NB4 (cell line): ENCODE data around the gene RNASE13.

Source experiments
- DNase-seq: peaks from one replicate; pipeline ENCODE4 v3.0.0; 2010; ENCODE audit warnings: low read depth
- H3K4me3 ChIP-seq: one replicate; pipeline ENCODE4 v1.5.1; 2011; ENCODE audit warnings: mild to moderate bottlenecking, low read depth, low read length, moderate library complexity
- CTCF ChIP-seq: IDR thresholded peaks from one replicate; pipeline ENCODE4 v1.5.1; 2012; ENCODE audit warnings: low read depth, low read length
- MAX ChIP-seq: IDR thresholded peaks from 2 replicates; pipeline ENCODE4 v1.6.1; 2011; ENCODE audit warnings: low read depth, low read length
- MYC ChIP-seq: IDR thresholded peaks from 2 replicates; pipeline ENCODE4 v1.6.1; 2011; ENCODE audit warnings: low read depth, low read length
- POLR2A ChIP-seq: IDR thresholded peaks from 2 replicates; pipeline ENCODE4 v1.6.1; 2011; ENCODE audit warnings: mild to moderate bottlenecking; ENCODE audit not compliant: insufficient read length; ENCODE audit errors: extremely low read depth

The RNASE13 gene

GRCh38 chr14:21060614-21061346 is 26.2 kb upstream of the RNASE13 start:
- no peak for DNase-seq
- no peak overlapping the region for H3K4me3 ChIP-seq
- no peak for TF ChIP-seq CTCF
- TF ChIP-seq POLR2A, result no peak
- TF ChIP-seq MYC, result no peak
- TF ChIP-seq MAX, result no peak

- DNase-seq, result no peak
- TF ChIP-seq MAX (no peak), POLR2A (no peak), CTCF (no peak), MYC (no peak)
- no peak overlapping the region for H3K4me3 ChIP-seq
Observed at GRCh38 chr14:21059842-21060613, 25.4 kb upstream of the RNASE13 start.

GRCh38 chr14:21058903-21059302 is 24.3 kb upstream of the RNASE13 start:
- no peak overlapping the region for H3K4me3 ChIP-seq
- no peak for DNase-seq
- TF ChIP-seq POLR2A (no peak), MAX (no peak), CTCF (no peak), MYC (no peak)

GRCh38 chr14:21057803-21058675 is 23.4 kb upstream of the RNASE13 start, which contains the start of gene RNASE8:
Gene RNASE8 (plus strand): TSS chr14:21057822. CDS start chr14:21057893, 71 bp downstream.
- TF ChIP-seq MAX (no peak), CTCF (no peak), MYC (no peak), POLR2A (no peak)
- peak; percentile 13 for DNase-seq

GRCh38 chr14:21056520-21057163 is 22.0 kb upstream of the RNASE13 start:
- DNase-seq, result no peak
- no peak overlapping the region for H3K4me3 ChIP-seq
- TF ChIP-seq POLR2A (no peak), MYC (no peak), CTCF (no peak), MAX (no peak)

More at GRCh38 chr14:21057803-21058675, 23.4 kb upstream of the RNASE13 start, which contains the start of gene RNASE8:
- no peak within 1 kb of the TSS for H3K4me3 ChIP-seq
